ENCODE measurements around the gene YPEL2. TPM values are rescaled to one million over a fixed set of nuclear protein-coding genes. Genes with fewer than 3 reads are reported as not detected.
"Not testable (repeated sequence)": the region's sequence is repeated elsewhere in the genome, so short reads cannot be mapped to it uniquely, and the experiment has no call there.

YPEL2 gene
- total RNA-seq, 1 experiment from 2014 or later: 6.1 TPM

- Histone ChIP-seq H3K27me3 (ENCODE audit: low read length) (no peaks in the 10 kb centered on the region), H3K4me3 (ENCODE audit: low read length) (no peak overlapping the region), H3K36me3 (ENCODE audit: insufficient read depth, low read length) (no peaks in the 10 kb centered on the region), H3K9ac (ENCODE audit: low read length) (no peak overlapping the region), H3K4me1 (ENCODE audit: low read length) (peaks cover 22% of the 10 kb centered on the region), H2AFZ (ENCODE audit: low read length) (no peak overlapping the region), H3K79me2 (ENCODE audit: low read length) (no peaks in the 10 kb centered on the region), H3K9me2 (replicated peaks; ENCODE audit: insufficient read depth, low read length) (no peaks in the 10 kb centered on the region), H4K20me1 (ENCODE audit: insufficient read depth, low read depth, low read length) (no peaks in the 10 kb centered on the region), H3K4me2 (ENCODE audit: low read depth, low read length, poor library complexity, severe bottlenecking) (no peak overlapping the region), H3K9me3 (ENCODE audit: low read length) (no peaks in the 10 kb centered on the region), H3K27ac (ENCODE audit: low read length) (no peak overlapping the region)
- no peak for DNase-seq
Observed at GRCh38 chr17:59404471-59404870, 73.0 kb downstream of the YPEL2 start.

- Histone ChIP-seq H3K79me2 (ENCODE audit: low read length) (no peaks in the 10 kb centered on the region), H3K36me3 (ENCODE audit: insufficient read depth, low read length) (no peaks in the 10 kb centered on the region), H3K9me2 (replicated peaks; ENCODE audit: insufficient read depth, low read length) (no peaks in the 10 kb centered on the region), H3K27me3 (ENCODE audit: low read length) (no peaks in the 10 kb centered on the region), H4K20me1 (ENCODE audit: insufficient read depth, low read depth, low read length) (no peaks in the 10 kb centered on the region), H3K4me2 (ENCODE audit: low read depth, low read length, poor library complexity, severe bottlenecking) (no peak overlapping the region), H3K27ac (ENCODE audit: low read length) (no peak overlapping the region), H3K4me1 (ENCODE audit: low read length) (peaks cover 24% of the 10 kb centered on the region), H3K9me3 (ENCODE audit: low read length) (no peaks in the 10 kb centered on the region), H3K9ac (ENCODE audit: low read length) (no peak overlapping the region), H2AFZ (ENCODE audit: low read length) (no peak overlapping the region), H3K4me3 (ENCODE audit: low read length) (no peak overlapping the region)
- DNase-seq: no peak
Observed at GRCh38 chr17:59405944-59406705, 74.7 kb downstream of the YPEL2 start.

- H3K4me3 ChIP-seq (ENCODE audit: low read length): no peak overlapping the region
- H3K27me3 ChIP-seq (ENCODE audit: low read length): no peaks in the 10 kb centered on the region
- no peak overlapping the region for H3K4me2 ChIP-seq (ENCODE audit: low read depth, low read length, poor library complexity, severe bottlenecking)
- no peaks in the 10 kb centered on the region for H4K20me1 ChIP-seq (ENCODE audit: insufficient read depth, low read depth, low read length)
- no peak overlapping the region for H3K9ac ChIP-seq (ENCODE audit: low read length)
- no peaks in the 10 kb centered on the region for H3K79me2 ChIP-seq (ENCODE audit: low read length)
- no peaks in the 10 kb centered on the region for H3K36me3 ChIP-seq (ENCODE audit: insufficient read depth, low read length)
- DNase-seq: peak; percentile 47
- no peak overlapping the region for H2AFZ ChIP-seq (ENCODE audit: low read length)
- H3K9me3 ChIP-seq (ENCODE audit: low read length): no peaks in the 10 kb centered on the region
- no peak overlapping the region for H3K27ac ChIP-seq (ENCODE audit: low read length)
- H3K9me2 ChIP-seq (replicated peaks; ENCODE audit: insufficient read depth, low read length): no peaks in the 10 kb centered on the region
- peaks cover 24% of the 10 kb centered on the region for H3K4me1 ChIP-seq (ENCODE audit: low read length)
Observed at GRCh38 chr17:59406808-59407381, 75.4 kb downstream of the YPEL2 start.

GRCh38 chr17:59409336-59410048 lies 78.0 kb downstream of the YPEL2 start:
- Histone ChIP-seq H2AFZ (ENCODE audit: low read length) (no peak overlapping the region), H3K4me3 (ENCODE audit: low read length) (no peak overlapping the region), H3K27ac (ENCODE audit: low read length) (no peak overlapping the region), H3K27me3 (ENCODE audit: low read length) (no peaks in the 10 kb centered on the region), H3K4me1 (ENCODE audit: low read length) (peaks cover 16% of the 10 kb centered on the region), H3K9ac (ENCODE audit: low read length) (no peak overlapping the region), H3K9me2 (replicated peaks; ENCODE audit: insufficient read depth, low read length) (no peaks in the 10 kb centered on the region), H3K79me2 (ENCODE audit: low read length) (no peaks in the 10 kb centered on the region), H3K36me3 (ENCODE audit: insufficient read depth, low read length) (no peaks in the 10 kb centered on the region), H4K20me1 (ENCODE audit: insufficient read depth, low read depth, low read length) (no peaks in the 10 kb centered on the region), H3K9me3 (ENCODE audit: low read length) (no peaks in the 10 kb centered on the region), H3K4me2 (ENCODE audit: low read depth, low read length, poor library complexity, severe bottlenecking) (no peak overlapping the region)
- no peak for DNase-seq

DNA sequence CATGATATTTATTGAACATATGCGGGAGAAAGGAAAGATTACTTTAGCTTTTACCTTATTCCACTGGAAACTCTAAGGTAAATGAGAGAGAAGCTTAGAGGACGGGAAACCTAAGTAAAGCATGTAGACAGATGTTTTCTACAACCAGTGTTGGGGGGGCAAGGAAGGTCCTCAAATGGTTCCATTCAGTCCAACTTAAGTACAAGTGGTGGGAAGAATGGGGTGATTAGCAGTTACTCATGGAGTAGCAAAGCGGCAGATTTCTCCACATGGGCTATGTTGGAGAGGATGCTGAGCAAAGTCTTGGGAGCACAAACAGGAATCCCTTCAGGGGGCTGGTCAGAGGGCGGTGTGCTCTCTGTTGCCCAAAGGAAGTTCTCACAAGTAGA lies 78.6 kb downstream of the YPEL2 start:
- H3K4me1 ChIP-seq (ENCODE audit: low read length): peaks cover 16% of the 10 kb centered on the region
- no peak for DNase-seq
- no peaks in the 10 kb centered on the region for H4K20me1 ChIP-seq (ENCODE audit: insufficient read depth, low read depth, low read length)
- H3K4me2 ChIP-seq (ENCODE audit: low read depth, low read length, poor library complexity, severe bottlenecking): no peak overlapping the region
- H3K79me2 ChIP-seq (ENCODE audit: low read length): no peaks in the 10 kb centered on the region
- H3K27ac ChIP-seq (ENCODE audit: low read length): no peak overlapping the region
- H3K9me3 ChIP-seq (ENCODE audit: low read length): no peaks in the 10 kb centered on the region
- H3K9ac ChIP-seq (ENCODE audit: low read length): no peak overlapping the region
- no peaks in the 10 kb centered on the region for H3K9me2 ChIP-seq (replicated peaks; ENCODE audit: insufficient read depth, low read length)
- no peak overlapping the region for H3K4me3 ChIP-seq (ENCODE audit: low read length)
- no peak overlapping the region for H2AFZ ChIP-seq (ENCODE audit: low read length)
- H3K36me3 ChIP-seq (ENCODE audit: insufficient read depth, low read length): no peaks in the 10 kb centered on the region
- H3K27me3 ChIP-seq (ENCODE audit: low read length): no peaks in the 10 kb centered on the region

DNA sequence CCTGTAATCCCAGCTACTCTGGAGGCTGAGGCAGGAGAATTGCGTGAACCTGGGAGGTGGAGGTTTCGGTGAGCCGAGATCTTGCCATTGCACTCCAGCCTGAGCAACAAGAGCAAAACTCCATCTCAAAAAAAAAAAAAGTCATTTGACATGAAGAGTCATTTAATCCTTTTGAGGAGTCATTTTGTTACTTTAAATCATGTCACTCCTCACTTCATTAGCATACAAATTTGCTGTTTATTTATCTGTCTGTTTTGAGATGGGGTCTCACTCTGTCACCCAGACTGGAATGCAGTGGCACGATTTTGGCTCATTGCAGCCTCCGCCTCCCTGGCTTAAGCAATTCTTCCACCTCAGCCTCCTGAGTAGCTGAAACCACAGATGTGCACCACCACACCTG lies 81.0 kb downstream of the YPEL2 start:
- H3K27ac ChIP-seq (ENCODE audit: low read length); H3K9me3 ChIP-seq (ENCODE audit: low read length): not testable (repeated sequence)

GRCh38 chr17:59413014-59413766 lies 81.7 kb downstream of the YPEL2 start:
- Histone ChIP-seq H3K9ac (ENCODE audit: low read length) (no peak overlapping the region), H3K9me2 (replicated peaks; ENCODE audit: insufficient read depth, low read length) (no peaks in the 10 kb centered on the region), H3K4me1 (ENCODE audit: low read length) (peaks cover 9% of the 10 kb centered on the region), H3K36me3 (ENCODE audit: insufficient read depth, low read length) (no peaks in the 10 kb centered on the region), H3K27ac (ENCODE audit: low read length) (no peak overlapping the region), H3K4me2 (ENCODE audit: low read depth, low read length, poor library complexity, severe bottlenecking) (no peak overlapping the region), H3K27me3 (ENCODE audit: low read length) (no peaks in the 10 kb centered on the region), H3K9me3 (ENCODE audit: low read length) (no peaks in the 10 kb centered on the region), H2AFZ (ENCODE audit: low read length) (no peak overlapping the region), H3K4me3 (ENCODE audit: low read length) (no peak overlapping the region), H4K20me1 (ENCODE audit: insufficient read depth, low read depth, low read length) (no peaks in the 10 kb centered on the region), H3K79me2 (ENCODE audit: low read length) (no peaks in the 10 kb centered on the region)
- DNase-seq: no peak

More for the DNA sequence above, 81.0 kb downstream of the YPEL2 start:
- not testable (repeated sequence) for H3K4me2 ChIP-seq (ENCODE audit: low read depth, low read length, poor library complexity, severe bottlenecking); H2AFZ ChIP-seq (ENCODE audit: low read length); H3K79me2 ChIP-seq (ENCODE audit: low read length); H3K4me1 ChIP-seq (ENCODE audit: low read length); H3K4me3 ChIP-seq (ENCODE audit: low read length); H3K9me2 ChIP-seq (replicated peaks; ENCODE audit: insufficient read depth, low read length); H3K27me3 ChIP-seq (ENCODE audit: low read length); H4K20me1 ChIP-seq (ENCODE audit: insufficient read depth, low read depth, low read length); DNase-seq; H3K9ac ChIP-seq (ENCODE audit: low read length); H3K36me3 ChIP-seq (ENCODE audit: insufficient read depth, low read length)

DNA sequence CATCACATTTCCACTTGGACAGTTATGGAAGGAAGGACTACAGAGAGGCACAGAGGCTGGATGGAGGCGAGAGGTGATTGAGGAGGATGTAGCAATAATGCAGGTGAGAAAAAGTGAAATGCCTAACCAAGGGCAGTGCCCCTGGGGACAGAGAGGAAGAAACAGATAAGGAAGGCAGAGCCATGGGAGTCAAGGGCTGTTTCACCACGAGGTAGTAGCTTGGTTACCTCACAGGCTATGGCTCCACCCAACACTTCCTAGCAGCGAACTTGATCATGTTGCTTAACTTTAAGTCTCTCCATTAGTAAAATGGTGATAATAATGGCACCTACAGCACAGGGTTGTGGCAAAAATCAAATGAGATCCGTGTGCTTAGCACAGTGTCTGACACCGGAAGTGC lies 83.9 kb downstream of the YPEL2 start:
- Histone ChIP-seq H3K9me3 (ENCODE audit: low read length) (no peaks in the 10 kb centered on the region), H3K79me2 (ENCODE audit: low read length) (no peaks in the 10 kb centered on the region), H3K4me1 (ENCODE audit: low read length) (peaks cover 3% of the 10 kb centered on the region; the same call in 1 of the 2 replicates), H2AFZ (ENCODE audit: low read length) (no peak overlapping the region), H3K36me3 (ENCODE audit: insufficient read depth, low read length) (no peaks in the 10 kb centered on the region), H3K4me2 (ENCODE audit: low read depth, low read length, poor library complexity, severe bottlenecking) (no peak overlapping the region), H3K27me3 (ENCODE audit: low read length) (no peaks in the 10 kb centered on the region), H3K9me2 (replicated peaks; ENCODE audit: insufficient read depth, low read length) (no peaks in the 10 kb centered on the region), H4K20me1 (ENCODE audit: insufficient read depth, low read depth, low read length) (no peaks in the 10 kb centered on the region), H3K9ac (ENCODE audit: low read length) (no peak overlapping the region), H3K4me3 (ENCODE audit: low read length) (no peak overlapping the region), H3K27ac (ENCODE audit: low read length) (no peak overlapping the region)
- DNase-seq: no peak

Data from Karpas-422 (cell line).